HG02588 (cell line): ENCODE results near the gene IRF6.

Source experiments
- ATAC-seq: cut with Tn5 transposase; IDR thresholded peaks from one replicate; pipeline ENCODE4 v1.9.1; 2021; ENCODE audit warnings: mild to moderate bottlenecking, moderate library complexity; ENCODE audit not compliant: unreplicated experiment

The IRF6 gene

GRCh38 chr1:209790286-209791193 lies 15.4 kb downstream of the IRF6 start:
- no peak for ATAC-seq

- no peak for ATAC-seq
Observed at GRCh38 chr1:209789245-209789644, 16.7 kb downstream of the IRF6 start.

DNA sequence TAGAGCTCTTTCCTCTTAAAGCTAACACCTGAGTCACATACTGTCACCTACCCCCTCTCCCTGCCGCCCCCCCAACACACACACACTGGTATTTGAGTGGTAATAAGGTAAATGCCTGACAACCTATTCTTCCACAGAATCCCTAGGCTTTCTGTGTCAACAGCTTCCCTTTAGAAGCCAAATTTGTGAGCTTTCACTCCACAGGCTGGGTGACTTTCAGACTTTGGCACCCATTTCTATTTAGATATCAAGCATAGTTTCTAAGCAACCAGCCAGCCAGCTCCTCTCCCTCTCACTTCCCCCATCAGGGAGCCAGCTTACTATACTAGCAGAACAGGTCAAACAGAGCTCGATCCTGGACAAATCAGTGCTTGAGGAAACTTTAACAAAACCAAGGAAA lies 18.4 kb downstream of the IRF6 start:
- ATAC-seq: no peak

DNA sequence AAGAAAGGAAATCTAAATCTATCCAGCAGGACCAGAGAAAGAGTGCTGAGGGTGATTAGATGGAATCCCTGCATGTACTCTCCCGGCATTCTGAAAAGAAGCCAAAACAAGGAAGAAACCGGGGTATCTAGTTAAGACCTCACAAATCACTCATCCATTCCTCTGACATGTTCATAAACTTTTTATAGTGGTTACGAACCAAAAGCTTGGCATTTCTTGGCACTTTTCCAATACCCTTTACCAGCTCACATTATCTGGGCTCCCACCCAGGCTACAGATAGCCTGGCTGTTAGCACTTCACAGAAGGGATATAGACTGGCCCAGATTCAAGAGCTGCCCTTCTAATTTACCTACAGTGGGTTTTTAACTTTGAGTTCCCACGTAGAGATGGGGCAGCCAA lies 19.8 kb downstream of the IRF6 start:
- no peak for ATAC-seq

DNA sequence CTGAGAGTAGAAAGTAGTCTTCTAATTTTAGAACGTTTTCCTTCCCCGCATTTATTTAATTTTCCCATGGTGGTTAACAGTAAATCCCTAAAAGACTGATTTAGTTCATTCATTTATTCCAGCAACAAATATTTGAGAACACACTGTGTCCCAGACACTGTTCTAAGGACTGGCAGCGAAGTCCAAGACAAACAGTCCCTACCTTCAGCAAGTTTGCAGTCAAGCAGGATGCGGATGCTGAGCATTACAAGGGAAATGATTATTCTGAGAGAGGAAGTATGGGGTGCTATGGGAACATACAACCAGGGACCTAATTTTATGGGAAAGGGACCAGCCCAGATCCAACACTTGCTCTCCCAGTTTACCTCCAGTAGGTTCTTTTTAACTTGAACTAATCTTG lies 20.4 kb downstream of the IRF6 start:
- ATAC-seq: no peak

DNA sequence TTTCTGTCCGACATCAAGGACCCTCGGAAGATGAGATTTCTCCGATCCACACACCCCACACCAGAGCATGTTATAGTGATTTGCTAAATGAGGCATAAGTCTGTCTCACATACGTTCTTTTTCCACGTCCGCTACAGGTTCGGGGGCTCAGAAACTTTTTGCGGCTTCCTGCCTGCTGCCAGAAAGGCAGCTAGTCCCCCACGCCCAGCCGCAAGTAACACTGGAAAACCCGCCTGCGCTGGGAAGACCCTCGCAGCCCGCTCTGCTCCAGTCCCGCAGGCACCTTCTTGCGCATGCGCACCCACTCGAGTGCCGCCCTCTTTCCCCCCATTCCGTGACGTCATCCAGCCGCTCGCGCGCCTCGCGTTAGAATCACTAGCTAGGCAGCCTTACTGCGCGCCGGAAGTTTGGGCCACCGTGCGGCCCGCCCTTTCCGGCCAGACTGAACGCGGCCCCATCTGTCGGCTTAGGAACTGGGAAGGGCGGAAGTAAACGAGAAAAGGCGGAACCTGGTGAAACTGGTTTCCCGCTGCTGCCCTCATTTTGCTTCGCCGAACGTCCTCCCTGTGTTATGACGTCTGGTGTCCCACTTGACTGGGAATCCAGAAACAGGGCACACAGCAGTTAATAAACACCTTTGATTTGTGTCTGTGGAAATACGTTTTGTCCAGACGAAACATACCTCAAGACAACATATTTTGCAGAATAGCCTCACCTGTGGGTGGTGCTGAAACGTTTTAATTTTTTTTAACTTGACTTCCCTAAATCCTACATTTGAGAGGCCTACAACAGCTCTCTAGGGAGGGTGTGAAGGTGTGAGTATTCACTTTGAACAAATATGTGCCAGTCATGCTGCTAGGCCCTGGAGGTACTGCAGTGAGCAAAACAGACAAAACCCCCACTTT lies 21.4 kb downstream of the IRF6 start, which contains the start of gene C1orf74:
Gene C1orf74, minus strand, starts transcription at position 295 of the 905 bp plus-strand sequence. CDS start 925 bp downstream, outside the sequence.
- ATAC-seq: peak; percentile 99

DNA sequence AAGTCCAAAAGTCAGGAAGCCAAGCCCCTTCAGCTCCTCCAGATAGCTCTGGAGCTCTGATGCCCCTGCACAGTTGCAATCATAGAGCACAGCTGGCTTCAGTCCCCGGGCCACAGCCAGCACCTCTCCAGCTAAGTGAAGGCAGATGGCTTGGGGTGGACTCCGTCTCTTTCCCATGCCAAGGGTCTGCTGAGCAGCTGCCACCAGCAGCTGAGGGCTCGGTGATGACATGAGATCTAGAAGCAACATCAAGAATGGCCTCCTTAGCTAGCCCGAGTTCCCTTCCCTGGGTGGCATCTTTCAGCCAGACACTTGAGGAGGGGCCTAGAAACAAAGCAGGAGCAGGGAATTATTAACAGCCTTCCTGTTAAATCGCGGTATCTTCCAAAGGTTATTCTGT lies 22.6 kb downstream of the IRF6 start:
- no peak for ATAC-seq

DNA sequence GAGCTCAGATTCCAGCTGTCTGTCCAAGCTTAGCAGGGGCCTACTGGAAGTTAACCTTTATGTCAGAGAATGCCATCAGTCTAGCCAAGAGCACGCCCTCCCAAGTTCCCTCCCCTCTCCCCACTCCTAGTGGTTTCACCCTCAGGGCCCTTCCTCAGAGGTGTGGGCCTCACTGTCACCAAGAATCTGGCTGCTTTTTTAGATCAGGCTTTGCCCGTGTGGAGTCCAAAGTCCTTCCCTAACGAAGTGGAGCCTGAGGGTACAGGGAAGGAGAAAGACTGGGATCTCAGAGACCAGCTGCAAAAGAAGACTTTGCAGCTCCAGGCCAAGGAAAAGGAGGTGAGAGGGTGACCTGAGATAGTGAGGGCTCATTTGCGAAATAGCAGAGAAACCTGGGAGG lies 25.7 kb downstream of the IRF6 start:
- no peak for ATAC-seq

- no peak for ATAC-seq
Observed at GRCh38 chr1:209778102-209778501, 27.8 kb downstream of the IRF6 start.

DNA sequence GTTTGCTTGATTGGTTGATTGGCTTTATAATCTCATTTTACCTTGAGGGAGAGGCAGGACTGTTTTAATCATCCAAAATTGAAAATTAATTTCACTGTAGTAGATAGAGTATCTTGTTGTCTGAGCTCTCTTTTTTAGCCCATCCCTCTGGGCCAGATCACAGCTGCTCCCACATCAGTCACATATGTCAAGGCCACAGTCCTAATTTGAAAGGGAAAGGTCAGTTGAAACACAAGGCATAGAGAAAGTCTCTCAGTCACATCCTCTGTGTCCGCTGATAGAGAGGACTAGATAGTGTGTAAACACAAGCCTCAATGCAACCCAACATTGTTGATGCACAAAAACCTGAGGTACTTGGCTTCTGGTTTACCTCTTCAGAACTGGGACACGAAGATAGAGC lies 28.4 kb downstream of the IRF6 start:
- no peak for ATAC-seq

DNA sequence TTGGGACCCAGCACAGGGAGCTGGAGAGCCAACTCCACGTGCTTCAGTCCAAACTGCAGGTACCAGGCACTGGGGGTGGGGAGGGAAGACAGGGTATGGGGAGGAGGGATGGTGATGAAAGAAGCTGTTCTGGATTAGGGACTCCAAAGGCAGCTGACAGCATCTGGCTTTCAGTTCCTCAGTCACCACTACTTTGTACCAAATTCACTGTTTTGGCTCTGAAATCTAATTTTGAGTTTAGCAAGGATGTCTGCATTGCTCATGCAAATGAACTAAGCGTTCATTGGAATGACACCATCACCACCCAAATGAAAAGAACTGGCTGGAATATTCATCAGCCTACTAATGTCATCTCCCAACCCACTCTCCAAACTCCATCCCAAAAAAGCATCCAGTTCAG lies 30.3 kb downstream of the IRF6 start:
- no peak for ATAC-seq

DNA sequence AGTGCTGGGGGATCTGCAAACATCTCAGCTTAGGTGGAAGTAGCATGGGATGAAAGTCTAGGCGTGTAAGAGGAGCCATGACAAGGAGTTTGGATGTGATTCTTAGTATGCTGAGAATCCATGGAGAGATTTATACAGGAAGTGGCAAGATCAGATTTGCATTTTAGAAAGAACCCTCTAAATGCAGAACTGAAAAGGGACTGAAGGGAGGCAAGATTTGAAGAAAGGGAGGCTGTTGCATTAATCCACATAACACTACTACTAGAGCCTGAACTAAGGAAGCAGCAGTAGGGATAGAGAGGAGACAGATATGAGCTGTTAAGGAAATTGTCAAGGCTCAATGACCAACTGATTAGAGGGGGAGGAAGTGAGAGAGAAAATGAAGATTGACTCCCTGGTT lies 31.4 kb downstream of the IRF6 start:
- peak; percentile 48 for ATAC-seq

- no peak for ATAC-seq
Observed at GRCh38 chr1:209772126-209772525, 33.8 kb downstream of the IRF6 start.

DNA sequence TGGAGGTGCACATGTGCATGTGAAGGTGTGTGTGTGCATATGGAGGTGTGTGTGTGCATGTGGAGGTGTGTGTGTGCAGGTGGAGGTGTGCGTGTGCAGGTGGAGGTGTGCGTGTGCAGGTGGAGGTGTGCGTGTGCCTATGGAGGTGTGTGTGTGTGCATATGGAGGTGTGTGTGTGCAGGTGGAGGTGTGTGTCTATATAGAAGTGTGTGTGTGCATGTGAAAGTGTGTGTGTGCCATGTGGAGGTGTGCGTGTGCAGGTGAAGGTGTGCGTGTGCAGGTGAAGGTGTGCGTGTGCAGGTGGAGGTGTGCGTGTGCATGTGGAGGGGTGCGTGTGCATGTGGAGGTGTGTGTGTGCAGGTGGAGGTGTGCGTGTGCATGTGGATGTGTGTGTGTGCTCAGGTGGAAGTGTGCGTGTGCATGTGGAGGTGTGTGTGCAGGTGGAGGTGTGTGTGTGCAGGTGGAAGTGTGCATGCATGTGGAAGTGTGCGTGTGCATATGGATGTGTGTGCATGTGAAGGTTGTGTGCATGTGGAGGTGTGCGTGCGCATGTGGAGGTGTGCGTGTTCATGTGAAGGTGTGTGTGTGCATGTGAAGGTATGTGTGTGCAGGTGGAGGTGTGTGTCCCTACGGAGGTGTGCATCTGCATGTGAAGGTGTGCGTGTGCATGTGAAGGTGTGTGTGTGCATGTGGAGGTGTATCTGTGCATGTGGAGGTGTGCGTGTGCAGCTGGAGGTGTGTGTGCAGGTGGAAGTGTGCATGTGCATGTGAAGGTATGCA lies 35.1 kb downstream of the IRF6 start:
- ATAC-seq: no peak

- ATAC-seq: no peak
Observed at GRCh38 chr1:209769971-209770370, 36.0 kb downstream of the IRF6 start.

DNA sequence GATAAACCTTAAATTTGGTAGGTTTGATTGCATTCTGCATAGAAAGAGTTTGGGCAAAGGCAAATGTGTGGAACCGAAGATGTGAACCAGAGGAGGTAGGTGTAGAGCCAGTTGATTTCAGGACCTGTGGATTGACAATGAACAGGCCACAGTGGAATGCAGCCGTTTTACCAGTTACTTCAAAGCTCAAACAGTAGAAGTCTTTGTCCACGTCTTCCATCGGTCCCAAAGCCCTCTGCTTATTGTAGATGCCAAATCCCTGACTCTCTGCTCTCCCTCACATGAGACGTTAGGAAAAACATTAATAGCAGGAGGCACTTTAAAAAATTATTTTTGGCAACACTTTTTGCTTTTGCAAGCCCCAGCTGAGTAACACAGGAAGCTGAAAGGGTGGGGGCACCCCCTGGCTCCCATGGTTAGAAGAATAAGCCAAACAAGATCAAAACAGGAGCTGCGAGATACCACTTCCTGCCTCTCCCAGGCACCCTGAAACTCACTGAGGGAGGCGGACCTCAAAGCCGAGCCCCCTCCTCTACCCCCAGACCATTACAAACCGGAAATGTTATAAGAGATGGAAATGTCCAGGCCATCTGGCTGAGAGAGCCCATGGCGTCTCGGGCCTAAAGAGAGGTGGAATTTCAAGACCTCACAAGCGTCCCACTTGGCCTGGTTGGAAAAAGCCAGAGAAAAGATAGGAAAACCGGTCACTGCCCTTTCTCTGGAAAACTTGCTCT lies 36.6 kb downstream of the IRF6 start:
- peak; percentile 71 for ATAC-seq

DNA sequence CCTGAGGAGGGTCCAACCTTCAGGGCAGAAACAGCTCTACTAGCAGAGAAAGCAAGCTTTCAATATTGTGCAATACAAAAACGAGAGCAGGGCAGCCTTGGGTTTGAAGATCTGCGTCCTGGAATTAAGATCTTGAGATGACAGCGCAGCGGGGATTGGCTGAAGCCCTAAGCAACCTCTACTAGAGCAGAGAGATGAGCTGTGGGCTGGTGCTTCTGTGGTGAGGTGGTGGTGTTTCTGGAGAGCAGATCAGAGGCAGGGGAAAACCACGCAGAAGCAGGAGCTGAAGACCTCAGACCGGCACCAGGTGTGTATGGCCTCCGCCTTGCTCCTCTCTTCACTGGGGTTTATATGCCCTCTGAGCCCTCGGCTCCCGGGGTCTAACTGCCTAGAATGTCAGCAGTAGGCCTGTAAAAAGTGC lies 37.6 kb downstream of the IRF6 start:
- peak; percentile 90 for ATAC-seq

DNA sequence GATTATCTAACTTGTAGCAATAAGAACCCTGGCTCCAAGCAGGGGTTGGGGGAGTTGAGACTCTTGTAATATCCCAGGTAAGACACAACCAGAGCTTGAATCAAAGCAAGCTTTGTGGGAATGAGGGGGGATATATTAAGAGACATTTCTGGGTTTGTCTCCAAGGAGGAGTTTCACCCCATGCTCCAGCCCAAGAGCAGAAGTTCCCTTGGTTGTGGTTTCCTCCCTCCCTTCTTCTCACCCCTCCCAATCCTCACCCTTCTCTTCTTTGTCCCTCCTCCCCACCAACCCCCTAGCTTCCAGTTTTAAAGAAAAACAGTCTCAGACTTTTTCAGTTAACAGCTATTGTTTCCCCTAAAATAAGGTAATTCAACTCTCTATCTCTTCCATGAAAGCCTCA lies 38.2 kb downstream of the IRF6 start:
- no peak for ATAC-seq

DNA sequence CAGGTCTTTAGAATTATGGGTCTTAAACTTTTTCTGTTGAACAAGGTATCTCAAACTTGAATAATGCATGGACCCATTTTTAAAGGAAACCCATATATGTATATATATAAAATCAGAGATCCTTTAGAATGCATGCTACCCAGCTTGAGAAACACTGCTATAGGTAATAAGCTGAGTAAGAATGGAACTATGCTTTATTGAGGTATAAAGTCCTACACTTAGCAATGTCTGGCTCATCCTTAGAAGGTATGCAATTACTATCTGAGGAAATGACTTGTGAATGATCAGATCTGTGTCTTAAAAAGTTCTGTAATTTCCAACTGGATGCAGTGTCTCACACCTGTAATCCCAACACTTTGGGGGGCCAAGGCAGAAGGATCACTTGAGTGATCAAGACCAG lies 38.8 kb downstream of the IRF6 start:
- ATAC-seq: no peak

DNA sequence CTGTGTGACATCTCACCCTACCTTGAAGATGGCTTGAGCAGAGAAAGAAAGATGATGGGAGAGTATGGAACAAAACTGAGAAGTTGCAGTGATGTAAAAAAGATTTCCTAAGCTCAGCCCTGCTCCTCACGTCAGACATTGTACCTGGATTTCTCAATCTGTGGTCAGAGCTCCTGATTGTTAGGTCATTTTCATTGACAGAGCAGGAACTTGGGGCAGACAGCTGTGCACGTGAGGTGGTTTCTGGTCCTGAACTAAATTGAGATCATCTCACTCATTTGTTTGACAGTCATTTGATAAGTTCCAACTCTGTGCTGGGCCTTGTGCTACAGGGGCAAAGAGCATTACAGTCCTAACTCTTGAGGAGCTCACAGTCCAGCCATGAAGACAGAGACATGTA lies 39.9 kb downstream of the IRF6 start:
- no peak for ATAC-seq
